Vagina (tissue), 2 donors: ENCODE results near the gene C10orf95.

Source experiments
- CTCF ChIP-seq, 3 experiments: fragments of 450-650 bp in 2 of 3; fragments of 200-600 bp in 1 of 3; sonication (generic) in 1 of 3; IDR thresholded peaks; one replicate each; pipeline ENCODE4 v1.5.1; 2017 to 2019; ENCODE audit warnings: antibody characterized with exemption in 3 of 3, mild to moderate bottlenecking in 2 of 3, moderate library complexity in 2 of 3
- POLR2AphosphoS5 ChIP-seq, 2 donors: sonication (generic); formaldehyde crosslinking; IDR thresholded peaks; one replicate each; pipeline ENCODE4 v1.9.0; 2017; ENCODE audit warnings: antibody characterized with exemption in 2 of 2, mild to moderate bottlenecking in 2 of 2, low read depth in 1 of 2; ENCODE audit not compliant: insufficient read depth in 1 of 2

GRCh38 chr10:102425444-102425843, 25.9 kb downstream of the C10orf95 start:
- TF ChIP-seq POLR2AphosphoS5 (IDR thresholded peaks at IDR 0.05; ENCODE audit: insufficient read depth in 1 of 2, low read depth in 1 of 2) (no peak), CTCF (IDR thresholded peaks at IDR 0.05) (no peak)
